NCI-H2107 treated with DMSO at 0.1 percent for 48 hours (cell line): Measurements from ENCODE around the gene DLGAP5.

Source experiments
- DNase-seq: peaks from one replicate; lab custom pipeline; 2025; ENCODE audit not compliant: unreplicated experiment; lab: John Stamatoyannopoulos, UW

The DLGAP5 gene

GRCh38 chr14:55188686-55189295 lies 2.6 kb downstream of the DLGAP5 start:
- no peak for DNase-seq

GRCh38 chr14:55180434-55180833 lies 11.0 kb downstream of the DLGAP5 start:
- no peak for DNase-seq

GRCh38 chr14:55180006-55180405 lies 11.4 kb downstream of the DLGAP5 start:
- no peak for DNase-seq

GRCh38 chr14:55170526-55170925 lies 20.9 kb downstream of the DLGAP5 start:
- DNase-seq, result no peak

- DNase-seq, result peak; percentile 64
Measured at GRCh38 chr14:55160989-55161388, 30.4 kb downstream of the DLGAP5 start.

GRCh38 chr14:55158412-55158811 lies 33.0 kb downstream of the DLGAP5 start:
- no peak for DNase-seq

GRCh38 chr14:55157080-55157479 lies 34.3 kb downstream of the DLGAP5 start:
- DNase-seq, result no peak

- no peak for DNase-seq
Measured at GRCh38 chr14:55153951-55154350, 37.4 kb downstream of the DLGAP5 start.

- no peak for DNase-seq
Measured at GRCh38 chr14:55152052-55152753, 39.2 kb downstream of the DLGAP5 start.

- DNase-seq, result no peak
Measured at GRCh38 chr14:55151601-55152000, 39.8 kb downstream of the DLGAP5 start.

GRCh38 chr14:55146425-55146824 lies 45.0 kb downstream of the DLGAP5 start:
- DNase-seq, result no peak

- no peak for DNase-seq
Measured at GRCh38 chr14:55142466-55142865, 48.9 kb downstream of the DLGAP5 start.

GRCh38 chr14:55141825-55142224 lies 49.6 kb downstream of the DLGAP5 start:
- DNase-seq, result no peak

GRCh38 chr14:55139696-55140509 lies 51.5 kb downstream of the DLGAP5 start:
- no peak for DNase-seq

- DNase-seq, result no peak
Measured at GRCh38 chr14:55139141-55139540, 52.2 kb downstream of the DLGAP5 start.

GRCh38 chr14:55138091-55138490 lies 53.3 kb downstream of the DLGAP5 start:
- no peak for DNase-seq

- no peak for DNase-seq
Measured at GRCh38 chr14:55136885-55137786, 54.2 kb downstream of the DLGAP5 start.

- no peak for DNase-seq
Measured at GRCh38 chr14:55136241-55136640, 55.1 kb downstream of the DLGAP5 start.

GRCh38 chr14:55133416-55133815 lies 58.0 kb downstream of the DLGAP5 start:
- DNase-seq, result no peak

- DNase-seq, result no peak
Measured at GRCh38 chr14:55131370-55132137, 59.8 kb downstream of the DLGAP5 start.
